Fibroblast of upper back skin (primary cell): ENCODE data around the gene DOC2B.

Source experiments
- DNase-seq: peaks from one replicate; pipeline ENCODE4 v3.0.0-alpha.2; 2013

DOC2B gene

DNA sequence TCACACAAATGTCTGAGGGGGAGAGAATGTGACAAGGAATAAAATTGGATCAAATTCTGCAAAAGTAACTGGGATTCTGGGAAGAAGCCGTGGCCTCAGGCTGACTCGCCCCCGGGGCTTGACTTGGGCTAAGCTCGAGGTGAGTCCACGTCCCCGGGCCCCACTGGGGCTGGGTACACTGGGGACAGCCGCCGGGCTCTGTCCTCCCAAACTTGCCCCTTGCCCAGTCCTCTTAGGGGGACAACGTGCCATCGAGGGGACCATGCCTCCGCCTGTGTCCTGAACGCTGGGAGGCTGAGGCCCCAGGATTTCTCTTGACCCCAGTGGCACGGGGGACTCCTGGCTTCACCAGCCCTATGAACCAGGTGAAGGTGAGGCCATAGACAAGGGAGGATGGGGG lies 21.1 kb downstream of the DOC2B start:
- no peak for DNase-seq

DNA sequence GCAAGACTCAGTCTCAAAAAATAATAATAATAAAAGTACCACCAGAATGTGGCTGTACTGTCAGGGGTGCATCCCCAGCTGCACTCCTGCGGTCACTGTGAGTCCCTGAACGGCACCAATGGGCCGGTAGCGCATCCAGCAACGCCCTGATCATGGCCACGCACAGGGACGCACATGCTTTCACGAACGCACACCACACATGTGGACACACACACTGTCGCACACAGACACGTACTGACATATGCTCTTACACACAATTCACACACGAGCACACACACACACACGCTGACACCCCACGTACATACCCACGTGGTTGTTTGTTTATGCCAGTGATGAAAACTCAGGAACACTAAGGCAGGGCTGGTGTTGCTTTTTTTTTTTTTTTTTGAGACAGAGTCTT lies 21.8 kb downstream of the DOC2B start:
- DNase-seq: no peak

DNA sequence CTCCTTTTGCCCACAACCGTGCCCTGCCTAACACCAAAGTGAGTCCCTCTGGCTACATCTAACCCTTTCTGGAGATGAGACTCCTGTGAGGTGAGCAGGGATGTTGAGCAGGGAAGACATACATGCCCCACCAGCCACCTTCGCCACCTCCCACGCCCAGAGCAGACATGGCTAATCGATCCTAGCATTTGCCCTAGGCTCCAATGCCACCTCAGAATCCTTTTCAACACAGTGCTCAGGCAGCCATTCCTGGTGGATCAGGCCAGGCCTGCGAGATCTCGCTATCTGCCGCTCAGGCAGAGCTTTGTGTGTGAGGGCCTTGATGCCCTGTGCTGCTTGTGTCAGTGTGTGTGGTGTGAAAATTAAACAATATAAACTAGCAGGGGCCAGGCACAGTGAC lies 23.1 kb downstream of the DOC2B start:
- no peak for DNase-seq

DNA sequence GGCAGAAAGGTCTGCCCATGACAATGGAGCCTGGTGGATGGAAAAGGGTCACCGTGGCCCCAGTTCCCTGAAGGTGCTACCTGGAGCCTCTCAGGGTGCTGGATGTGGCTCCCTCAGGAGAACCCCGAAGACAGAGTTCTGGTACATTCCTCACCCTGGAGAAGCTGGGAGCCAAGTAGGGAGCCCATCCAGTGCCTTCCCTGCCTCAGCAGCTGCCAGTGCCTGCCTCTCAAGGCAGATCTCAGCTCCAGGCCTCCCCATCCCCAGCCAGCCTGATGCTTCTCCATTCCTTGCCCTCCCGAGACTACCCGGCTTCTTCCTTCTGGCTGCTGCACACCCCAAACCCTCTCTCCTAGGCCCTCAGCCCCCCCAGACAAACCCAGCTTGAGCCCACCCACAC lies 23.5 kb downstream of the DOC2B start:
- no peak for DNase-seq

DNA sequence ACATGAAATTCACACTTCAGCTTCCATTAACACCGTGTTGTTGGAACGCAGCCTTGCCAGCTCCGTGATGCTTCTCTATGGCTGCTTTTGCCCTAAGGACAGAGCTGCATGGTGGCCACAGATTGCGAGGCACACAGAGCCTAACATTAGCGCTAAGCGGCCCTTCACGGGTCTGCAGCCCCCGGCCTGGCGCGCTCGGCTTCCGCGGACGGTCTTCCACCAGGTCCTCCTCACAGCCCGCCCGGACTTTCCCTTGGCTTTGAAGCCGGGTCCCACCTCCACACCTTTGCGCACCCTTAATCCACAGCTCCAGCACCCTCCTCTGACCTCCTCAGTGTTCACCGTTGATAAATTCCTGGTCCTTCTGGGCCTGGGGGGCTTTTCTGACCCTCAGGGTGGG lies 24.5 kb downstream of the DOC2B start:
- no peak for DNase-seq

DNA sequence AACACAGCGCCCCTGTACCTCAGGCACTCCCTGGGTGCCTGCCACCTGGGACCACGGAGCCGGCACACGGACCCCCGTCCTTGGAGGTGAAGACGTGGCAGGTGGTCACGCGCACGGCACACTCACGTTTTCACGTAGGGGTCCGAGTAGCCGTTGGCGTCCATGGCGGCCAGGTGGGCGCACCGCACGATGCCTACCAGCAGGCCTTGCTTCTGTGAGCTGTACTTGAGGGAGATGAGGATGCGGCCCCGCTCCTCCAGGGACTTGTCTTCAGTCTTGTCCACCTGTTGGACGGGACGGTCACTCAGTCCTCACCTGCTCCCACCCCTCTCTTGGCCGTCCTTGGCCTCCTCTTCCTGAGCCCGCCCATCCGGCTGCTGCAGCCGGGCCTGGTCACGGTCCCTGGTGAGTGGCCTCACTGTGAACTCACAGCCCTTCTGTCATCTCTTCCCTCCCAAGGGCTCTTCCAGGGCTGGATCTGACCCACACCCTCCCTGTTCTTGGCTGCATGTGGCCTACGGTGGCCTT lies 25.3 kb downstream of the DOC2B start:
- DNase-seq: no peak

DNA sequence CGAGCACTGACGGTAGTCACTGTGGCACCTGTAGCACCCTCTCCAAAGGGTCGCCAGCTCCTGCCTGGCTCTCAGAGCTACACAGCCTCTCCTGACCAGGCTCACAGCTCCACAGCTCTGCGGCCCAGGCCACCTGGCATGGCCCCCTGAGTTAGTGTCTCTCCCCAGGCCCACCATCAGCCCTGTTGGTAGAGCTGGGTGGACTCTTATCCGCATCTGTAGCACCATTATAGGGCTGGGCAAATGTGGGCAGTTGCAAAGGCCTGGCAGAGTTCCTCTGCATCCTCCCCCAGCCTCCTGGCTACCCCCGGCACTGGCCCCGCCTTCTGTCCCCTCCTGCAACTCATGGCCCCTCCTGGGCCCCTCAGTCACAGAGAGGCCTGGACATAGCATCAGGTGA lies 25.9 kb downstream of the DOC2B start:
- no peak for DNase-seq

DNA sequence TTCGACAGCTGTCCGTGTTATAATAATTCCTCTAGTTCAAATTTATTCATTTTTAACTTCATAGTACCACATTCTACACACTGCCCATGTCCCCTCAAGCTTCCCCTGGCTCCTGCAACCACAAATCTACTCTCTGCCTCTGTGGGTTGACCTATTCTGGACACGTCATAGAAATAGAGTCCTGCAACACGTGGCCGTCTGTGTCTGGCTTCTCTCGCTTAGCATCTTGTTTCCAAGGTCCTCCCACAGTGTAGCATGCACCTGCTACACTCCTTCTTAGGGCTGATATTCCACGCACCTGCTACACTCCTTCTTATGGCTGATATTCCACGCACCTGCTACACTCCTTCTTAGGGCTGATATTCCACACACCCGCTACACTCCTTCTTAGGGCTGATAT lies 27.6 kb downstream of the DOC2B start:
- DNase-seq: no peak

DNA sequence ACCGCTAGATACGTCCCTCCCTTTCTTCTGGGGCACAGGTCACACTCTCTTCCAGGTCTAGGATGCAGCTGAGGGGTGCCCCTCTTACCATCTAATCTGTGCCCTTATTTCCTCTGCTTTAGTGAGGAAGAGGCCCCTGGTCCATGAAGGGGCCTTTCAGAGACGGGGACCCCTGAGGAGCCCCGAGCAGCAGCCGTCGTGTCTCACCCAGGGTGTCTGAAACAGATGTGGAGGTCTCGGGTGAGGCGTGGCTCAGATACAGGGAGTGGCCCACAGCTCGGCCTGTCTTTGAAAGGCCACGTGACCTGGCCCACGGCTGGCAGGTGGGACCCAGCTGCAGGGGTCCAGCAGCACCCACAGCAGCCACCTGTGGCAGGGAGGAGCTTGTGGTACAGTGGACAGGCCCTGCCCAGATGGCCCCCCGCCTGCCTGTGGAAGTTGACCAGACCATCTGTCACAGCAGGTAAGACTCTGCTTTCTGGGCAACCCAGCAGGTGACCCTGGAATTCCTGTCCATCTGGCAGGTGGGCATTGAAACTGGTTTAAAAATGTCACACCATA lies 28.5 kb downstream of the DOC2B start:
- DNase-seq: no peak

DNA sequence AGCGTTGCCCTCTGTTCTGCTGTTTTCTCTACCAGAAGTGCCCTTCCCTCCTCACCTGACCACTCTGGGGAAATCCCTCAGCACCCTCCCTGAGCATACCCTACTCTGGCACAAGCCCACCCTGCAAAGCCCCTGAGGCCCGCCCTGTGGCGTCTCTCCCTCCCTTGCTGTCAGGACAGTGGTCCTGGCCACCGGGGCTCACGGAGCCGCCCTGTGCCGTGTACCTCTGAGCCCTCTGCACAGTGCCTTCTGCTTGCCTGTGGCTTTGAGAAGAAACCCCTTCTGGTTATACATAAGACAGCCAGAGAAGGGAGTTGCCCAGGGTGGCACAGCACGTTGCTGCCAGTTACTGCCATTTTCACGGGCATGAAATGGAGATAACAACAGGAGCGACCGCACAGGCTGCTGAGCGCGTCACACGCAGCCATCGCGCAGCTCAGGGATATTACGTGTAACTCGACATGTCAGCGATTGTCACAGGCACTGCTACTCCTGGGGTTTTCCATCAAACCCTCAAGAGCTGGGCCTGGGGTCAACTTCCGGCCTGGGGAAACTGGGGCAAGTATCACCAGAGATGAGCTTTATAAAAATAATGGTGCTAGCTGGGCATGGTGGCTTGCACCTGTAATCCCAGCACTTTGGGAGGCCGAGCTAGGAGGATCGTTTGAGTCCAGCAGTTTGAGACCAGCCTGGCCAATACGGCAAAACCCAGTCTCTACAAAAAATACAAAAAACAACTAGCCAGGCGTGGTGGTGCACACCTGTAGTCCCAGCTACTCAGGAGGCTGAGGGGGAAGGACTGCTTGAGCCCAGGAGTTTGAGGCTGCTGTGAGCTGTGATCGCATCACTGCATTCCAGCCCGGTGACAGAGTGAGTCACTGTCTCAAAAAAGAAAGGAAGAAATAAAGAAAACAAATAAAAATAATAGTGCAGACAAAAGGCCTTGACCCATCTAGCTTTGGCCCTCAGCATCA lies 29.3 kb downstream of the DOC2B start:
- no peak for DNase-seq

DNA sequence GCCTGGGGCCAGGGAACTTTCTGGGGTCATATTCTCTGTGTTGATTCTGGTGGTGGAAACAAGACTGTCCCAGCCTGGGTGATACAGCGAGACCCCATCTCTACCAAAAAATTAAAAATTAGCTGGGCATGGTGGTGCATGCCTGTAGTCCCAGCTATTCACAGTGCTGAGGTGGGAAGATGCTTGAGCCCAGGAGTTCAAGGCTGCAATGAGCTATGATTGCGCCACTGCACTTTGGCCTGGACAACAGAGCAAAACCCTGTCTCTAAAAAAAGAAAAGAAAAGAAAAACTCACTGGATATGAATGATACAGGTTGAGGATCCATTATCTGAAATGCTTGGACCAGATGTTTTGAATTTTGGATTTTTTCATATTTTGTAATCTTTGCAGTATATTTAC lies 30.4 kb downstream of the DOC2B start:
- no peak for DNase-seq

DNA sequence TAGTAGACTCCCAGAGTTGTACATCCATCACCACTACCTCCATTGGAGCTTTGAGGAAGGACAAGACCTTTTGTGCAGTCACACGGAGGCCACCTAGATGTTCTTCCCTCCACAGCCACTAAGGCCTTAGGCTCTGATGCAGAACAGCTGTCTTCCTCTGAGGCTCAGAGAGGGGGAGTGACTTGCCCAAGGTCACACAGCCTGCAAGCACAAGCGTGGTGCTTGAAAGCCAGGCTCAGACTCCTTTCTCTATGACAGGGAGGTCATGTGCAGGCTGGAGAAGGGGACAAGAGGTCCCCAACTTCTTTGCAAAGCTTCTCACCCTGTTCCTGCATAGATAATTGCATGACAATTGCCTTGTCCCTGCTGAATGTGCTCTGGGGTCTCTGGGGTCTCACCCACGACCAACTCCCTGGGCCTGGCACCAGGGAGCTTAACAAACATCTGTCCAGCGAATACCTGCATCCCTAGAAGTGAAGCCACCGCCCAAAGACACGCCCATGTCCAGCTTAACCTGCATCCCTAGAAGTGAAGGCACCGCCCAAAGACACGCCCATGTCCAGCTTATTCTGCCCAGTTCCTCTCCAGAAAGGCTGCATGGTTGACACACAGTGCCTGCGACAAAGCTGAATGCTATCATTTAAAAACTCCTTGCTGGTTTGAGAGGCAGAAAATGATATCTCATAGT lies 31.4 kb downstream of the DOC2B start:
- DNase-seq: no peak

DNA sequence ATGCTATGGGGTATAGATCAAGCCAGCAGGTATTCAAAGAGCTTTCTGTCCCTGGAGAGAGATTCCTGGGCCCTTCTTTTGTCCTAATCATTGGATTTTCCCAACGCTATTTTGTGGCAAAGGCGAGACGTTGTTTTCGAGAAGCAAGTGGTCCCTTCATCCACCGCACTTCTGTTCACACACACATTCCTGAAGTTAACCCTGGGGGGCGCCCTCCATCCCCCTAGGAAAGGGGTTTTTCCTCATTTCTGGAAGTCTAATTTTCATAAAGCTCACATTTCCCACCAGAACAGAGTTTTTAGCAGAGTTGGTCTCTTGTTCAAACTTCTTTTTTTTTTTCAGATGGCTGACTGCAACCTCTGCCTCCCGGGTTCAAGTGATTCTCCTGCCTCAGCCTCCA lies 32.2 kb downstream of the DOC2B start:
- DNase-seq: no peak

DNA sequence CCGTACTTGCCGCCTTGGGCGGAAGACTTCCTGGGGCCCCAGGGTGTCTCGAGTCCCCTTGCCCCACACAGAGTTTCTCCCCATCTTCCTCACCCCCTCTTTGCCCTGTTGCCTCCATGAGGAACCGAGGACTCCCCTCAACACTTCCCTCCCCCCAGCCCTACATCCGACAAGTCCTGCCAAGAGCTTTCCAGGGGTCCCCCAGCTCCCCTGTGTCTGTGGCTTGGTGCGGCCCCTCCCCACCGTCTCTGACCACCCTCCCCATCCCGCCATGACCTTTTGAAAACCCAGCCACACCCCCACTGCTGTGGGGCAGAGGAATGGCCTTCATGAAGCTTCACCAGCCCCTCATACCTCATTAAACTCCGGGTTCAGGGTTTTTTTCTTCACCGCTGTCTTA lies 32.7 kb downstream of the DOC2B start:
- no peak for DNase-seq

DNA sequence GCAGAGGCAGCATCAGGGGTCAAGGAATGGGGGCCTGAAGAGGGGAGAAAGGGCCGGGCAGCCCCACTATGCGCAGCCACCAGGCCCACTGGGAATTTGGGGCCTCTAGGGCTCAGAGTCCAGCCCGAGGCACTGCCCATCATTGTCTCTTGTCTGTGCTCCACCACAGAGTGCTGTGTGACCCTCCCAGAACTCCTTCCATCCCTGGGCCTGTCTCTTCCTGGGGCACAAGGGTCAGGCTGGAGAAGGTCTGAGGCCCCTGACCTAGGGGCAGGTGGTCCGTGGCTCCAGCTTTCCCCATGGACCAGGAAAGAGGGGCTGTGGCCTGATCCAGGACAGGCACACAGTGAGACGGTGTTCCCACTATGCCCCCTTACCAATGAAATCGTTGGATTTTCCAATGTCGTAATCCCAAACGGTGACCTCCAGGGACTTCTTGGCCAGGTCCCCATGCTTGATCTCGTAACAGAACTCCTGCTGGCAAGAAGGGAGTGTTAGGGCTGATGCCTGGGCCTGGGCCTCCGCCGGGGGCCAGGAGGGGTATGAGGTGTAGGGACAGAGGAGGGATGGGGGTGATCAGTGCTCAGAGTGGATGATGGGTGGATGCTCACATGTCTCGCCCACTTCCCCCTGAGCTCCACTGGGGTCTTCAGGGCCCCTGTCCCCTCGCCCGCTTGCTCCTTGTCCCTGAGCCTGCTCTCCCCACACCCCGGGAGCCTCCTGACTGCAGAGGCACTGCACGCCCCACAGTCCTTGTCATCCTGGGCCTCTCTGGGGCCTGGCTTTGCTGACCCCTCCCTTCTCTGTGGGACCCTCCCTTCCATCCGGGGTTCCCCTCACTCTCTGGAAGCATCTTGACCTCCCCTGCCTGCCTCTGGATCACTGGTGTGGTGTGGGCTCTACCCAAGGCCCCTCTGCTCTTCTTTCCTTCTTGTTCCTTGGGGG lies 33.4 kb downstream of the DOC2B start:
- DNase-seq: no peak

DNA sequence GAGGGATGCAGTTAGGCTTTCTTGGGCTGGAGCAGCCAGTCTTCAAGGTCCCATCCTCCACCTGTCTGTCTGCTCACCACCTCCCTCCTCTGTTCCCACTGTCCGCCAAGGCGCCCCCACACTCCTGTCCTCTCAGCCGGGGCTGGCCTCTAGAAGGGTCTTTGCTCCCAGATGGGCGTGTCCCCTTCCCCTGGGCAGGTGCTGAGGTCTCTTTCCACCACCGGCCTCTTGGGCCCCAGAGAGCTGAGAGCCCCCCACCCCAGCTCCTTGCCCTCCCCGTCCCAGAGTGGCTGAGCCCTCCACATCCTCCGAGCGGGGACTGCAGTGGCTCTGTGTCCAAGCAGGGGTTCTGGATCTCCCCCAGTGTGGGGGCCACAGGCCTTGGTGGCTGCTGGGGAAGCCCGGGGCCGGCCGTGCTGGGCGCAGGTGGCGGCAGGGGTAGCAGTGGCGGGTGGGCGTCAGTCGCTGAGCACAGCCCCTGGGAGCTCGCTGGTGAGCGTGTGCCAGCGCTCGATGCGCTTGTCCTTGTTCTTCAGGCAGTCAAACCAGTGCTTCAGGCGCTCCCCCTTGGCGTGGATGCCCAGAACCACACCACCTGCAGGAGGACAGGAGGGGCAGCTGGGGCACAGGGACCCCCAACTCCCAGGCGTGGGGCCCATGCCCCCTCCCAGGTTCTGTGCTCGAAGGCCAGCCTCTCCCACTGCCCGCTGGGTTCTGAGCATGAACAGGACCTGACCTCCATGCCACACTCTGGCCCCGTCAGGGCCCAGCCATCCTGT lies 34.3 kb downstream of the DOC2B start:
- DNase-seq: no peak

DNA sequence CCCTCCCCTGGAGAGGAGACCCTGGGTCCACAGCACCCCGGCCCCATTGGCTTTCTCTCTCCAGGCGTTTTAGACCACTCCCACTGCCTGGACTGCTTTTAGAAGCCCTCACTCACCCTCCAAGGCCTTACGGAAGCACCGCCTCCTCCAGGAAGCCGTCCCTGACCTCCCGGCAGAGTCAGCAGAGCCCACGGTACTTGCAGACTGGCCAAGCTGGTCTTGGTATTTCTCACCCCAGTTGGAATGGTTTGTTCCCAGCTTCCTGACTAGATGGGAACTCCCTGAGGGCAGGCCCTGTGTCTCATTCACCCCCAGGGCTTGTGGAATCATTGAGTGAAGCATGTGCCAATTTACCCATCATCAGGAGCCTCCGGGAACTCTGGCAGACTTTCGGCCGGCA lies 34.9 kb downstream of the DOC2B start:
- DNase-seq: no peak

DNA sequence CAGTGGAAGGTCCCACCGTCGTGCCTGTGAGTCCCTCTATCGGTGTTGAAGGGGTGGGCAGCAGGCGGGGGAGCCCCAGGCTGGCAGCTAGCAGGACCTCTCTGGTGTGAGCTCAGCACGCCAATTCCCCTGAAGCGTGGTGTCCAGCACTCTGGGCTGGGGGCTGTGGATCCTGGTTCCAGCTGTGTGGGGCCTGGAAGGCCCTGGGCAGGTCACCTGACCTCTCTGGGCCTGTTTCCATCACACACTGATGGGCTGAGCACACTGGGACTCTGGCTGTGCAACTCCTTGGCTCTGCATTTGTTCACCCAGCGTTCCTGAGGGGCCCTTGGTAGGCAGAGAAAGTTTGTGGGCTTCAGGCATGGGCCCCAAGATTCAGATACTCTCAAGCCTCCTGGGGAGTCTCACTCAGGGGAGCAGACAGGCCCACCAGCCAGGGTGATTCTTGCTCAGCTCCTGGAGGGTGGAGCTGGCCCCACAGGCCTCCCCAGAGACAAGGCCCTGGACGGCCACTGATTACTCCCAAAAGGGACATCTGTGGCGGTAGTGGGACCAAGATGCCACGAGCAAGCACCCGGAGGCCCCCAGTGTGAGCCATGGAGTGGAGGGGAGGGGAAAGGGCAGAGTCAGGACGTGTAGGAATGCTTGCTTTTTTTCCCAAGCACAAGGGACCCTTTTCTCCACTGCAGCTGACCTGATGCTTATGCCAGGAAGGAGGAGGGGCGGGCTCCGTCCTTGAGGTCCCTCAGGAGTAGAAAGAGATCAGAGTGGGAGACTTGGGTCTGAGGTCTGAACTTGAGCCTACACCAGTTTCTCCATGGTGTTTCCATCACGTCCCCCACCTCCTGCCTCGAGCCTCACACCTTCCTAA lies 35.5 kb downstream of the DOC2B start:
- DNase-seq: no peak

DNA sequence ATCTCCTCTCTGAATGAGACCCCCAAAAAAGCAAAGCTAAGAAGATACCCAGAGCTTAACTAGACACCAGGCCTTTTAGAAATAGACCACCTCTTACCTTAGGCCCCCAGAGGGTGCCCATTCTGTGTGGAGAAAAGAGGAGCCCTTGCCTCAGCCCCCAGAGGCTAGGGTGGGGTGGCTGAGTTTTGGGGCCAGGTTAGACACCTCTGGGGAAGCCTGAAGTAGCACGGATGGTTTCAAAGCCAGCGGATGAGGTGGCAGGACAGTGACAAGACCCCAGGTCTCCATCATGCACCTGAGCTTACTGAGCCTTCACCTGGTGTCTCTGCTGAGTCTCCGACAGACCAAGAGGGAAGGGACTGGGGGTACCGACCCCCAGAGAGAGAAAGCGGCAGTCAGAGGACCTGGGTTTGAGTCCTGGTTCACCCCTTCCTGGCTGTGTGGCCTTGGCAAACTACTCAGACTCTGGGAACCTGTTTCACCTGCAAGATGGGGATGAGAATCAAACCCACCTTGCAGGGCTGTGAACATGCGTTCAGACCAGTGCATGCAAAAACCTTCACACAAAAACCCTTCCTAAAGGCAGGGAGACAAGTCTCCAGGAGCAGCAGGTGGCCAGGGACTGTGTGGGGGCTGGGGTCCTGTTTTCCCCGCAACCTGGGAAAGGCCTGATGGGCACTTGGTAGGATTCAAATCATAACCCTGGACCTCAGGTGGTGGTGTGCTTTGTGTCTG lies 36.3 kb downstream of the DOC2B start:
- DNase-seq: no peak

DNA sequence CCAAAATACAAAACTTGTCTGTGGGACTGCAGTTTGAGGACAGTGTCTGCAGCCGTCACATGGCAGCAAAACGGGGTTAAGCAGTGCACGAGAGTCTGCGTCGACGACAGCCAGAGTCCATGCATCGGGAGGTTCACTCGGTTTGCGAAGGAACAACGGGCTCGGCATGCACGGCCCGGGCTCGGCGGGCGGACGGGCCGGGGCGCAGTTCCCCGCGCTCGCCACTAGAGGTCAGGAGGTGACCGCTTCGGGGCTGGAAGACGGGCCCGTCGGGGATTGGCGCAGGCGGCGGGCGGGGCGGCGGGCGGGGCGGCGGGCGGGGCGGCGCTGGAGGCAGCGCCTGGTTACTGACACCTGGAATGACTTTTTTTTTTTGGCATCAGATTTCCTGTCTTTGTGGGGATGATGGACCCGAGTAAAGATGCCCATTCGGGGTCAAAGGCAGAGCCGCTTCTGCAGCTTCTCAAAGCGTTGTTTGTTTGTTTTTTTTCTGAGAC lies 37.6 kb downstream of the DOC2B start:
- DNase-seq: peak; percentile 54
